ENCODE data around the gene RPL10. TPM values are rescaled to one million over a fixed set of nuclear protein-coding genes. Genes with fewer than 3 reads are reported as not detected.

RPL10 gene
- total RNA-seq, 1 donor from 2014 or later, result 3,704 TPM

DNA sequence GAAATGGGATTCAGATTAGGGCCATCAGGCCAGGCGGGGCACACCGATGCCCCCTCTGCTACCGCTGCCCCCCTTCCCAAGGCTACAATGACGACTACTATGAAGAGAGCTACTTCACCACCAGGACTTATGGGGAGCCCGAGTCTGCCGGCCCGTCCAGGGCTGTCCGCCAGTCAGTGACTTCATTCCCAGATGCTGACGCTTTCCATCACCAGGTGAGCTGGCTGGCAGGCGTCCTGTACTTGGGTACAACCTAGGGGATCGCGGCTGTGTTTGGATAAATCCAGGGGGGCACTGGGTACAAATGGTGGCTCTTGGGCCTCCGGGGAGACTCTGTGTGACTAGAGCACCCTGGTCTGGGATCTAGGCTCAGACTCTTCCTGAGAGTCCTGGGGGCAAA, 18.0 kb upstream of the RPL10 start:
- Mint-ChIP-seq H3K27me3 (ENCODE audit: unreplicated experiment) (peaks cover 2% of the 10 kb centered on the region), H3K4me1 (ENCODE audit: unreplicated experiment) (peaks cover 8% of the 10 kb centered on the region), H3K27ac (ENCODE audit: unreplicated experiment) (no peak overlapping the region), H3K4me3 (ENCODE audit: unreplicated experiment) (peak overlapping the region; percentile 91), H3K9me3 (ENCODE audit: unreplicated experiment) (no peaks in the 10 kb centered on the region), H3K36me3 (ENCODE audit: low read depth, unreplicated experiment) (no peaks in the 10 kb centered on the region)
- TF ChIP-seq, protein P1, sequence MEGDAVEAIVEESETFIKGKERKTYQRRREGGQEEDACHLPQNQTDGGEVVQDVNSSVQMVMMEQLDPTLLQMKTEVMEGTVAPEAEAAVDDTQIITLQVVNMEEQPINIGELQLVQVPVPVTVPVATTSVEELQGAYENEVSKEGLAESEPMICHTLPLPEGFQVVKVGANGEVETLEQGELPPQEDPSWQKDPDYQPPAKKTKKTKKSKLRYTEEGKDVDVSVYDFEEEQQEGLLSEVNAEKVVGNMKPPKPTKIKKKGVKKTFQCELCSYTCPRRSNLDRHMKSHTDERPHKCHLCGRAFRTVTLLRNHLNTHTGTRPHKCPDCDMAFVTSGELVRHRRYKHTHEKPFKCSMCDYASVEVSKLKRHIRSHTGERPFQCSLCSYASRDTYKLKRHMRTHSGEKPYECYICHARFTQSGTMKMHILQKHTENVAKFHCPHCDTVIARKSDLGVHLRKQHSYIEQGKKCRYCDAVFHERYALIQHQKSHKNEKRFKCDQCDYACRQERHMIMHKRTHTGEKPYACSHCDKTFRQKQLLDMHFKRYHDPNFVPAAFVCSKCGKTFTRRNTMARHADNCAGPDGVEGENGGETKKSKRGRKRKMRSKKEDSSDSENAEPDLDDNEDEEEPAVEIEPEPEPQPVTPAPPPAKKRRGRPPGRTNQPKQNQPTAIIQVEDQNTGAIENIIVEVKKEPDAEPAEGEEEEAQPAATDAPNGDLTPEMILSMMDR (IDR thresholded peaks at IDR 0.05; ENCODE audit: unreplicated experiment), result no peak
- no peak for DNase-seq (ENCODE audit: low spot score)

DNA sequence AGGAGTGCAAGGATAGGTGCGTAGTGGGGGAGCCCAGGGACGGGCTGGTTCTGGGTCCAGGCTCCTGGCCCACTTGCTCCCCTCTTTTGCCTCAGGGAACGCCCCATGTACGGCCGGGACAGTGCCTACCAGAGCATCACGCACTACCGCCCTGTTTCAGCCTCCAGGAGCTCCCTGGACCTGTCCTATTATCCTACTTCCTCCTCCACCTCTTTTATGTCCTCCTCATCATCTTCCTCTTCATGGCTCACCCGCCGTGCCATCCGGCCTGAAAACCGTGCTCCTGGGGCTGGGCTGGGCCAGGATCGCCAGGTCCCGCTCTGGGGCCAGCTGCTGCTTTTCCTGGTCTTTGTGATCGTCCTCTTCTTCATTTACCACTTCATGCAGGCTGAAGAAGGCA, 17.4 kb upstream of the RPL10 start:
- no peak for DNase-seq (ENCODE audit: low spot score)
- no peaks in the 10 kb centered on the region for H3K9me3 Mint-ChIP-seq (ENCODE audit: unreplicated experiment)
- peaks cover 8% of the 10 kb centered on the region for H3K4me1 Mint-ChIP-seq (ENCODE audit: unreplicated experiment)
- no peaks in the 10 kb centered on the region for H3K36me3 Mint-ChIP-seq (ENCODE audit: low read depth, unreplicated experiment)
- TF ChIP-seq, protein P1 (IDR thresholded peaks at IDR 0.05; ENCODE audit: unreplicated experiment), result no peak
- no peak overlapping the region for H3K27ac Mint-ChIP-seq (ENCODE audit: unreplicated experiment)
- H3K4me3 Mint-ChIP-seq (ENCODE audit: unreplicated experiment), result peak overlapping the region; percentile 91
- no peaks in the 10 kb centered on the region for H3K27me3 Mint-ChIP-seq (ENCODE audit: unreplicated experiment)

DNA sequence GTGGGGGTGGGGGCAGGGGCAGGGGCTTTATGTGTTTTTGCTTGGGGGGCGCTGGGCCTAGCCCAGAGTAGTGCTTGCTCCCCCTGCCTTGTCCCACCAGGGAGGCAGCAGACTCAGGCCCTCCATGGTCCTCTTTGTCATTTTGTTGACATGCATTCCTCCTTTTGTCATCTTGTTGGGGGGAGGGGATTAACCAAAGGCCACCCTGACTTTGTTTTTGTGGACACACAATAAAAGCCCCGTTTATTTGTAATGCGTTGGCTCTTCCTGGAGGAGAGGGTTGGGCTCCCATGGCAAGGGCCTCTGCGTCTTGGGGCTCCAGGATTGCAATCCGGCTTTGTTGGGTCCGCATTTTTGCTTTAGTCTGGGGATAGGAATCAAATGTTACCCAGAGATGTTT, 16.9 kb upstream of the RPL10 start:
- no peak overlapping the region for H3K4me3 Mint-ChIP-seq (ENCODE audit: unreplicated experiment)
- TF ChIP-seq, protein P1 (IDR thresholded peaks at IDR 0.05; ENCODE audit: unreplicated experiment), result no peak
- H3K36me3 Mint-ChIP-seq (ENCODE audit: low read depth, unreplicated experiment), result no peaks in the 10 kb centered on the region
- H3K9me3 Mint-ChIP-seq (ENCODE audit: unreplicated experiment), result no peaks in the 10 kb centered on the region
- no peak for DNase-seq (ENCODE audit: low spot score)
- peaks cover 8% of the 10 kb centered on the region for H3K4me1 Mint-ChIP-seq (ENCODE audit: unreplicated experiment)
- H3K27ac Mint-ChIP-seq (ENCODE audit: unreplicated experiment), result no peak overlapping the region
- H3K27me3 Mint-ChIP-seq (ENCODE audit: unreplicated experiment), result no peaks in the 10 kb centered on the region

DNA sequence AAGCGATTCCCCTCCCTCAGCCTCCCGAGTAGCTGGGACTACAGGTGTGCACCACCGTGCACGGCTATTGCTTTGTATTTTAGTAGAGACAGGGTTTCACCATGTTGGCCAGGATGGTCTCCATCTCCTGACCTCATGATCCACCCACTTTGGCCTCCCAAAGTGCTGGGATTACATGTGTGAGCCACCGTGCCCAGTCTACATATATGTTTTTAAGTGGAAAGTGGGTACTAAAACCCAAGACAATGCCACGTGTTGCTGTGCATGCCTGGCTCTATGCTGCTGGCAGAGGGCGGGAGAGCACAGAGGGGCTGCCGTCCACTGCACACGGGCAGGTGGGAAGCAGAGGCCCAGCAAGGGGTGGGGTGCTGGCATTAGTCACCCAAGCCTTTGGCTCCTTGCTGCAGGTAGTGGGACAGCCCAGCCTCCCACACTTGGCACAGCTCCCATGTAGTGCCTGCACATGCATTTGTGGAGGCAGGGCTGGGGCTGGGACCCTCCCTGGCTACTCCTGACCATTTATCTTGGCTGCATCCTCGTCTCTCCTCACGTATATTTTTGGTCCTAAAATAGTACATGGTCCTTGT, 15.6 kb upstream of the RPL10 start:
- DNase-seq (ENCODE audit: low spot score), result no peak
- H3K27me3 Mint-ChIP-seq (ENCODE audit: unreplicated experiment), result no peaks in the 10 kb centered on the region
- TF ChIP-seq, protein P1 (IDR thresholded peaks at IDR 0.05; ENCODE audit: unreplicated experiment), result no peak
- no peak overlapping the region for H3K27ac Mint-ChIP-seq (ENCODE audit: unreplicated experiment)
- H3K4me1 Mint-ChIP-seq (ENCODE audit: unreplicated experiment), result peaks cover 8% of the 10 kb centered on the region
- no peaks in the 10 kb centered on the region for H3K36me3 Mint-ChIP-seq (ENCODE audit: low read depth, unreplicated experiment)
- no peaks in the 10 kb centered on the region for H3K9me3 Mint-ChIP-seq (ENCODE audit: unreplicated experiment)
- H3K4me3 Mint-ChIP-seq (ENCODE audit: unreplicated experiment), result no peak overlapping the region

DNA sequence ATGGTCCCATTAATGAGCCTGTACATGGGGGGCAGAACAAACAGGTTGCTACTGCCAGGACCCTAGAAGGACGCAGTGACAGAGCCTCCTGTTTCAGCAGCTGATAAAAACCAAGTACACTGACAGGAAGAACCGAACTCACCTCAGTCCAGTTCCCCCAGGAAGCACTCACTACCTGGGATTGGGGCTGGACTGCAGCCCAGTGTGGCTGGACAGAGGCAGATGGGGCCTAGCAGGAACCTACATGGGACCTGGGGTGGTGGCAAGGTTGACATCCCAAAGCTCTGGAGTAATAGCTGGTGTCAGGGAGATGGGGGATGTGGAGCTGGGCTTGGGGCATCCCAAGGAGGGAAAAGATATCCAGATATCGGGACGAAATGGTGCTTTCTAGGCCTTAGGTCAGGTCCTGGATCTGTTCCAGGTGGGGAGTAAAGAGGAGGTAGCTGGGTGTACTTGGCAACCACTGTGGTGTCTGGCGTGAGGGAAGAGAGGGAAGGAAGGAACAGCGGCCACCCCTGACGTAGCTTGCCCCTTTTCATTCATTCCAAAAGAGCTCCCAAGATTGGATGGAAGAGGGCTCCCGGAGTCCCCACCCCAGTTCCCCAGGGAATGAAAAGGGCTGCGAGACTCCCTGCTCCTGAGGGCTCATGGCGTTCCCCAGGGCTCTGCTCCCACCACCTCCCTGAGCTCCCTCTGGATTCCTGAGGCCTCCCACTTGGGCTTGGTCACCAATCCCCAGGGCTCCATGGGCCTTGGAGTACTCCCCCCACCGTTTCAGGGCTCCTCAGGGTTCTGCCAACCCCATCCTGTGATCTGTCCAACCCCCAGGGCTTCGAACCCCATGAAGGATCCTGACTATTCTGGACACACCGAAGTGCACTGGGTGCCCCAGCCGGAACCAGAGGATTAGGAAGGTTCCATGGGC, 14.6 kb upstream of the RPL10 start:
- Mint-ChIP-seq H3K9me3 (ENCODE audit: unreplicated experiment) (no peaks in the 10 kb centered on the region), H3K27me3 (ENCODE audit: unreplicated experiment) (no peaks in the 10 kb centered on the region), H3K4me1 (ENCODE audit: unreplicated experiment) (peaks cover 8% of the 10 kb centered on the region), H3K27ac (ENCODE audit: unreplicated experiment) (no peak overlapping the region), H3K4me3 (ENCODE audit: unreplicated experiment) (no peak overlapping the region), H3K36me3 (ENCODE audit: low read depth, unreplicated experiment) (no peaks in the 10 kb centered on the region)
- TF ChIP-seq, protein P1 (IDR thresholded peaks at IDR 0.05; ENCODE audit: unreplicated experiment), result no peak
- DNase-seq (ENCODE audit: low spot score), result no peak

Data from endothelial cell (in vitro differentiated cells).